DMS 273 (cell line): Measurements from ENCODE around the gene CALML4.
"Not testable (repeated sequence)": the region's sequence is repeated elsewhere in the genome, so short reads cannot be mapped to it uniquely, and the experiment has no call there.

Experiments
- DNase-seq: peaks from one replicate; lab custom pipeline; 2025; ENCODE audit not compliant: unreplicated experiment; lab: John Stamatoyannopoulos, UW

The CALML4 gene

GRCh38 chr15:68225442-68225841 lies 20.3 kb upstream of the CALML4 start:
- not testable (repeated sequence) for DNase-seq

GRCh38 chr15:68224546-68225250 lies 19.6 kb upstream of the CALML4 start:
- no peak for DNase-seq

DNA sequence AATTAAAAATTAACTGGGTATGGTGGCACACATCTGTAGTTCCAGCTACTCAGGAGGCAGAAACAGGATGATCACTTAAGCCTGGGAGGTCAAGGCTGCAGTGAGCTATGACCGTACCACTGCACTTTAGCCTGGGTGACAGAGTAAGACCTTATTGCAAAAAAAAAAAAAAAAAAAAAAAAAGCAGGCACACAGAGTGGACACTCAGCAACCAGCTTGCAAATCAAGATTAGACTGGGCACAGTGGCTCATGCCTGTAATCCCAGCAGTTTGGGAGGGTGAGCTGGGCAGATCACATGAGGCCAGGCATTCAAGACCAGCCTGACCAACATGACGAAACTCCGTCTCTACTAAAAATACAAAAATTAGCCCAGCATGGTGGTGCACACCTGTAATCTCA lies 19.0 kb upstream of the CALML4 start:
- DNase-seq, result no peak

GRCh38 chr15:68223171-68223570 lies 18.0 kb upstream of the CALML4 start:
- DNase-seq, result no peak

DNA sequence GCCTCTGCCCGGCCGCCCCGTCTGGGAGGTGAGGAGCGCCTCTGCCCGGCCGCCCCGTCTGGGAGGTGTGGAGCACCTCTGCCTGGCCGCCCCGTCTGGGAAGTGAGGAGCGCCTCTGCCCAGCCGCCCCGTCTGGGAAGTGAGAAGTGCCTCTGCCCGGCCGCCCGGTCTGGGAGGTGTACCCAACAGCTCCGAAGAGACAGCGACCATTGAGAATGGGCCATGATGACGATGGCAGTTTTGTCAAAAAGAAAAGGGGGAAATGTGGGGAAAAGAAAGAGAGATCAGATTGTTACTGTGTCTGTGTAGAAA lies 17.3 kb upstream of the CALML4 start:
- not testable (repeated sequence) for DNase-seq

DNA sequence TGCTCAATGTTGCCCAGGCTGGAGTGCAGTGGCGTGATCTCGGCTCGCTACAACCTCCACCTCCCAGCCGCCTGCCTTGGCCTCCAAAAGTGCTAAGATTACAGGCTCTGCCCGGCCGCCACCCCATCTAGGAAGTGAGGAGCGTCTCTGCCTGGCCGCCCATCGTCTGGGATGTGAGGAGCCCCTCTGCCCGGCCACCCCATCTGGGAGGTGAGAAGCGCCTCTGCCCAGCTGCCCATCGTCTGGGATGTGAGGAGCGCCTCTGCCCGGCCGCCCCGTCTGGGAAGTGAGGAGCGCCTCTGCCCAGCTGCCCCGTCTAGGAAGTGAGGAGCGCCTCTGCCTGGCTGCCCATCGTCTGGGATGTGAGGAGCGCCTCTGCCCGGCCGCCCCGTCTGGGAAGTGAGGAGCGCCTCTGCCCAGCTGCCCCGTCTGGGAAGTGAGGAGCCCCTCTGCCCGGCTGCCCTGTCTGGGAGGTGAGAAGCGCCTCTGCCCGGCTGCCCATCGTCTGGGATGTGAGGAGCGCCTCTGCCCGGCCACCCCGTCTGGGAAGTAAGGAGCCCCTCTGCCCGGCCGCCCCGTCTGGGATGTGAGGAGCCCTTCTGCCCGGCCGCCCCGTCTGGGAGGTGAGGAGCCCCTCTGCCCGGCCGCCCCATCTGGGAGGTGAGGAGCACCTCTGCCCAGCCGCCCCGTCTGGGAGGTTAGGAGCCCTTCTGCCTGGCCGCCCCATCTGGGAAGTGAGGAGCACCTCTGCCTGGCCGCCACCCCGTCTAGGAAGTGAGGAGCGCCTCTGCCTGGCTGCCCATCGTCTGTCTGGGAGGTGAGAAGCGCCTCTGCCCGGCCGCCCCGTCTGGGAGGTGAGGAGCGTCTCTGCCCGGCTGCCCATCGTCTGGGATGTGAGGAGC lies 16.6 kb upstream of the CALML4 start:
- DNase-seq, result not testable (repeated sequence)

DNA sequence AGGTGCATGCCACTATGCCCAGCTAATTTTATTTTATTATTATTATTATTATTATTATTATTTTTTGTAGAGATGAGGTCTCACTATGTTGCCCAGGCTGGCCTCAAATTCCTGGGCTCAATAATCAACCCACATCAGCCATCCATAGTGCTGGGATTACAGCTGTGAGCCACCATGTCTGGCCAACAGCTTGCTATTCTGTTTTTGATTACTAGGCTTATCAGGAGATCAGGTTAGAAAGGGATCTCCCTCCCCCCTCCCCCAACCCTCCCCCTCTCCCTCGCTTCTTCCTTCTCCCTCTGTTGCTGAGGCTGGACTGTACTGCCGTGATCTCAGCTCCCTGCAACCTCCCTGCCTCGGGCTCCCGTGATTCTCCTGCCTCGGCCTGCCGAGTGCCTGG lies 15.8 kb upstream of the CALML4 start:
- DNase-seq, result no peak

DNA sequence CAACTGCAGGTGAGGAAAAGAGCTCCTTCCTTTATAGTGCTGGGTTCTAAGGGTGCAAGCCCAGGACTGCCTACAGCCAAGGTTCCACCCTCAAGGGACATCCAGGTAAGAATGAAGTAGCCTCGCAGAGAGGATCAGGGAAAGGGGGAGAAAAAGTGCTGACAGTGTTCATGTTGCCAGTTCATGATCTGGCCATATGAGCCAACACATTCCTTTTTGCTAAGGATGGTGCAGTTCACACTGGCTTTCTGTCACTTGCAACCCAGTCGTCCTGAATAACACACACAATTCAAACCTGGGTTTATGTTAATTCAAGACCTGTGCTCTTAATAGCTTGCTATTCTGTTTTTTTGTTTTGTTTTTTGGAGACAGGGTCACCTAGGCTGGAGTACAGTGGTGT lies 15.4 kb upstream of the CALML4 start:
- DNase-seq, result no peak

DNA sequence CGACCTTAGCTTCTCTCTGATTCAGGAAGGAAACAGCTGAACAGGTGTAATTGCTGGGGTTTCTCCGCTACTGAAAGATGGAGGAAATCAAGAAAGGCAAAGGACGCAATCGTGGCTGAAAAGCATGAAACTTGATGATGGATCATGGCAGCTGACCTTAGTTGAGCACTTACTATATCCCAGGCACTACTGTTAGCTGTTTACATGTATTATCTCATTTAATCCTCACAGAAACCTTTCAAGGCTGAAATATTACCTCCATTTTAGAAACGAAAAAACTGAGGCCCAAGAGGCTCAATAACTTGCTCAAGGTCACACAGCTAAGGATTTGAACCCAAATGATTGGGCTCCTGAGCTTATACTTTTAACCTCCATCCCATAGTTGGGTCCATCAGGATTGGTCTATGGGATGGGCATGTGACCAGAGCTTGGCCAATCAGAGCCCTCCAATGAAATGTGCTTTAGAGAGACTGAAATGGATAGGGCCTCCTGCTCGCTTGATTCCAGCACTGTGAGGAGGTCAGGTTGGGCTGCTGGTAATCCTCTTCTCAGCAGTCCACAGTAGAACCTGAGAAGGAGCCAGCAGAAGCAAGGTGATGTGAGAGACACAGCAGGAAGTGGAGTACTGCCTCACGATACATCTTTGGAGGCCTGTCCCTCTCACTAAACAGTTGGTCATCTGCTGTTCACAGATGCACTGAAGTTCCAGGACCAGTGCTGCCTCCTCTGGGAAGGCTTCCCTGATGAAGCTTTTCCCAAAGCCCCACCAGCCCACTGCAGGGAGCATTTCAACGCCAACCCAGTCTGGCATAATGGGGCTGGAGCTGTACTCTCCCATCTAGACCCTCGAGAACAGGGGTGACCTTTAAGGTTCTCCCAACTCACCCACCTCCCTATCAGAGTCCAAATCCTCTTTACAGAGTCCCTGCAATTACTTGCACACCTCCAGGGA lies 14.0 kb upstream of the CALML4 start:
- DNase-seq, result no peak

- no peak for DNase-seq
Measured at GRCh38 chr15:68218331-68218730, 13.2 kb upstream of the CALML4 start.

DNA sequence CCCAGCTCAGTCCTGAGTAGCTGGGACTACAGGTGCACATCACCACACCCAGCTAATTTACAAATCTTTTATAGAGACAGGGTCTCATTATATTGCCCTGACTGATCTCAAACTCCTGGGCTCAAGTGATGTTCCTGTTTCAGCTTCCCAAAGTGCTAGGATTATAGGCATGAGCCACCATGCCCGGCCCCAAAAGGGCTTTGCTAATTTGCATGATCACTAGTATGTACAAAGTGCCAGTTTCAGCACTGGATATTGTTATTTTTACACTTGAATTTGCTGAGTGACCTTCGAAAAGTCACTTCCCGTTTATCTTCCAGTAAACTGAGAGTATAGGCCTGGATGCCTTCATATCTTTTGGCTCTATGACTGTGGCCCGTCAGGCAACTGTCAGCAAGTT lies 12.2 kb upstream of the CALML4 start:
- DNase-seq, result no peak

DNA sequence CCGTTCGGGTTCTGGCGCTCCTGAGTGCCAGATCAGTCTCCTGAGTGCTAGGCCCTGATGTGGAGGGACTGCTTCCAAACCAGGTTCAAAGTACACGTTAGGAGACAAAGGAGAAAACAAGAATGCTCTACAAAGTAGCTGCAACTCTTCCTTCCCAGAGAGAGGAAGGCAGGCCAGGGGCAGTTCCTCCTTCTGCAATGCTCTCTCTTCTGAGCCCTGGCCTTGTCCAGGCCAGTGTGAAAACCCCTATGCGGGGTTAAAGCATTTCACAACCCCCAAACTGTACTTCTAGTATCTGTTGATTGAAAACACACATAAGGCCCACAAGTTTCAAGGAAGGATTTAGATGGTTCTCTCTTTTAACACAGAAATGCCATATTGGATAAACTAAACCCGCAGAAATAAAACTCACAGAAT lies 9.7 kb upstream of the CALML4 start:
- no peak for DNase-seq

GRCh38 chr15:68213991-68214837 lies 9.1 kb upstream of the CALML4 start:
- DNase-seq, result no peak

DNA sequence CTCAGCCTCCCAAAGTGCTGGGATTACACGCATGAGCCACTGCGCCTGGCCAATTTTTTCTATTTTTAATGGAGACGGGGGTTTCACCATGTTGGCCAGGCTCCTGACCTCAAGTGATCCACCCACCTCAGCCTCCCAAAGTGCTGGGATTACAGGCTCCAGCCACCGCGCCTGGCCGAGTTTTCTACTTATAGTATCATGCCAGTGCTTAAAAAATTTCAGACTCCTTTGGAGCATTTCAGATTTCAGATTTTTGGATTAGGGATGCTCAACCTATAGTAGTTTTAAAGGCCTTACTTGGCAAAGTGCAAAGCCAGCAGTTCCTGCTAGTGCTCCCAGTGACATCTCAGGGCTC lies 8.3 kb upstream of the CALML4 start:
- not testable (repeated sequence) for DNase-seq

DNA sequence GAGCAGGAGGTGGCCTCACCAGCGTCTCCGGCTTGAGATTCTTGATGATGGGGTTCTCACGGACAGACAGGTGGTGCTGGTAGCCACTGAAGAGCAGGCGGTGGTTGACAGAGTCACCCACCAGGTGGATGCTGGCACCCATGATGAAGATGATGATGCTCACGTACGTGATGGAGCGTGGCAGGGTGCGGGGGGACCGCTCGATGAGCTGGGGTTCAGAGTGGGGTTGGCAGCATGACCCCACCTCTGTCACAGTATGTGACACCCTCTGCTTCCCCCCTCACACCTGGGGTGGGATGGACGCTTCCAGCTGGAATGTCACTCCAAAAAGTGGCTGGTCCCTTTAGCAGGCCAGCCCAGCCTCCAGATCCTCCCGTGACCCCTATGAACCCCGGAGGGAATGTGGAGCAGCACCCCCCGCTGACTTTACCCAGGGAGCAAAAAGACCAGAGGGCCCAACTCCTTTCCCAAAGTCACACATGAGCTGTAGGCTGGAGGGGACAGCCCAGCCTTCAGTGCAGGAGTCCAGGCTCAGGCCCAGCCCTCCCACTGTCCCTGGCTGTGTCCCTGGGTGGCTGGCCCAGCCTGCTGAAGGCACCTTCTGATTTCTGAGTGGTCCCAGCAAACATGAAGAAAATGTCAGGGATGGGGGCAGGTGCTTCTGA lies 6.7 kb upstream of the CALML4 start:
- DNase-seq, result no peak

GRCh38 chr15:68210821-68211655 lies 5.9 kb upstream of the CALML4 start:
- DNase-seq, result peak; percentile 83

GRCh38 chr15:68210409-68210756 lies 5.3 kb upstream of the CALML4 start:
- no peak for DNase-seq

GRCh38 chr15:68209735-68210408 lies 4.7 kb upstream of the CALML4 start:
- no peak for DNase-seq

- DNase-seq, result no peak
Measured at GRCh38 chr15:68209272-68209671, 4.1 kb upstream of the CALML4 start.
